Measurements from ENCODE around the gene RBMY1F.
"Not testable (repeated sequence)": the region's sequence is repeated elsewhere in the genome, so short reads cannot be mapped to it uniquely, and the experiment has no call there.

RBMY1F gene

GRCh38 chrY:22182823-22183222, at the start of gene RBMY1F:
Gene RBMY1F (minus strand): TSS chrY:22182923. CDS start chrY:22180969, 1,954 bp downstream.
- DNase-seq (ENCODE audit: low spot score); H3K36me3 Mint-ChIP-seq (ENCODE audit: low read depth); H3K27ac Mint-ChIP-seq; H3K9me3 Mint-ChIP-seq; H3K4me3 Mint-ChIP-seq; H3K4me1 Mint-ChIP-seq (ENCODE audit: low read depth); H3K27me3 Mint-ChIP-seq (ENCODE audit: low read depth): not testable (repeated sequence)

GRCh38 chrY:22151144-22151543, 31.6 kb downstream of the RBMY1F start:
- H3K27ac Mint-ChIP-seq; H3K36me3 Mint-ChIP-seq (ENCODE audit: low read depth); H3K27me3 Mint-ChIP-seq (ENCODE audit: low read depth); H3K9me3 Mint-ChIP-seq; H3K4me3 Mint-ChIP-seq; DNase-seq (ENCODE audit: low spot score); H3K4me1 Mint-ChIP-seq (ENCODE audit: low read depth): not testable (repeated sequence)

GRCh38 chrY:22141011-22141695, 41.6 kb downstream of the RBMY1F start:
- not testable (repeated sequence) for H3K9me3 Mint-ChIP-seq; H3K4me3 Mint-ChIP-seq; H3K27ac Mint-ChIP-seq; H3K27me3 Mint-ChIP-seq (ENCODE audit: low read depth); DNase-seq (ENCODE audit: low spot score); H3K4me1 Mint-ChIP-seq (ENCODE audit: low read depth); H3K36me3 Mint-ChIP-seq (ENCODE audit: low read depth)

GRCh38 chrY:22134719-22135118, 48.0 kb downstream of the RBMY1F start:
- H3K4me1 Mint-ChIP-seq (ENCODE audit: low read depth); H3K27ac Mint-ChIP-seq; H3K27me3 Mint-ChIP-seq (ENCODE audit: low read depth); DNase-seq (ENCODE audit: low spot score); H3K36me3 Mint-ChIP-seq (ENCODE audit: low read depth); H3K4me3 Mint-ChIP-seq; H3K9me3 Mint-ChIP-seq: not testable (repeated sequence)

GRCh38 chrY:22130494-22130893, 52.2 kb downstream of the RBMY1F start:
- H3K27me3 Mint-ChIP-seq (ENCODE audit: low read depth); H3K4me1 Mint-ChIP-seq (ENCODE audit: low read depth); DNase-seq (ENCODE audit: low spot score); H3K4me3 Mint-ChIP-seq; H3K27ac Mint-ChIP-seq; H3K9me3 Mint-ChIP-seq; H3K36me3 Mint-ChIP-seq (ENCODE audit: low read depth): not testable (repeated sequence)

Data from T-helper 2 cell treated with Interferon-gamma antibody and Interleukin-4, amounts not matched to agents 5 μg/mL and 100 μg/mL, for 36 hours (primary cell).